SK-N-SH (cell line): Measurements from ENCODE around the gene SPATA21.

Experiments used
- FOXM1 ChIP-seq: IDR thresholded peaks from 2 replicates; pipeline ENCODE4 v1.4.0; 2012; ENCODE audit warnings: low read depth, mild to moderate bottlenecking
- GATA2 ChIP-seq: sonication (generic); formaldehyde crosslinking; IDR thresholded peaks from 2 replicates; pipeline ENCODE4 v1.5.0; 2020; ENCODE audit warnings: mild to moderate bottlenecking, missing genetic modification reagents
- NRF1 ChIP-seq: IDR thresholded peaks from 2 replicates; pipeline ENCODE4 v1.6.1; 2012; ENCODE audit warnings: low read depth, mild to moderate bottlenecking, low read length
- RAD21 ChIP-seq: IDR thresholded peaks from 2 replicates; pipeline ENCODE4 v1.6.1; 2012; ENCODE audit warnings: mild to moderate bottlenecking, low read length
- SIN3A ChIP-seq: IDR thresholded peaks from 2 replicates; pipeline ENCODE4 v1.6.1; 2012; ENCODE audit warnings: low read depth, mild to moderate bottlenecking, low read length, moderate library complexity, borderline replicate concordance
- TAF1 ChIP-seq: IDR thresholded peaks from 2 replicates; pipeline ENCODE4 v1.6.1; 2012; ENCODE audit warnings: low read depth, mild to moderate bottlenecking, low read length, moderate library complexity, borderline replicate concordance
- TF ChIP-seq, protein P1 (sequence below): fragments of 200-600 bp; sonication (generic); IDR thresholded peaks from 2 replicates; pipeline ENCODE4 v1.6.1; 2017; ENCODE audit warnings: antibody characterized with exemption, mild to moderate bottlenecking, moderate library complexity

DNA sequence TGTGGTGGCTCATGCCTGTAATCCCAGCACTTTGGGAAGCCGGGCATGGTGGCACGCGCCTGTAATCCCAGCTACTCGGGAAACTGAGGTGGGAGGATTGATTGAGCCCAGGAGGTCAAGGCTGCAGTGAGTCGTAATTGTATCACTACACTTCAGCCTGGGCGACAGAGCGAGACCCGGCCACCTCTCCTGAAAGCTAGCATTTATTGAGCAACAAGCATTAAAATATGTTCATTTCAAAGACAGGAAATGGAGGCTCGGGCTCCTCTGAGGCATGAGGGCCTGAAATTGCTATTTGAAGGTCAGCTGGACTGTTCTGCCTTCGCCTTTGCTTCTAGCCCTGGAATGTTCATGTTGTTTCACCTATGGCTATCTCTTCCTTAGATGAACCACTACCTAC is 34.5 kb downstream of the SPATA21 start:
- TF ChIP-seq, protein P1, sequence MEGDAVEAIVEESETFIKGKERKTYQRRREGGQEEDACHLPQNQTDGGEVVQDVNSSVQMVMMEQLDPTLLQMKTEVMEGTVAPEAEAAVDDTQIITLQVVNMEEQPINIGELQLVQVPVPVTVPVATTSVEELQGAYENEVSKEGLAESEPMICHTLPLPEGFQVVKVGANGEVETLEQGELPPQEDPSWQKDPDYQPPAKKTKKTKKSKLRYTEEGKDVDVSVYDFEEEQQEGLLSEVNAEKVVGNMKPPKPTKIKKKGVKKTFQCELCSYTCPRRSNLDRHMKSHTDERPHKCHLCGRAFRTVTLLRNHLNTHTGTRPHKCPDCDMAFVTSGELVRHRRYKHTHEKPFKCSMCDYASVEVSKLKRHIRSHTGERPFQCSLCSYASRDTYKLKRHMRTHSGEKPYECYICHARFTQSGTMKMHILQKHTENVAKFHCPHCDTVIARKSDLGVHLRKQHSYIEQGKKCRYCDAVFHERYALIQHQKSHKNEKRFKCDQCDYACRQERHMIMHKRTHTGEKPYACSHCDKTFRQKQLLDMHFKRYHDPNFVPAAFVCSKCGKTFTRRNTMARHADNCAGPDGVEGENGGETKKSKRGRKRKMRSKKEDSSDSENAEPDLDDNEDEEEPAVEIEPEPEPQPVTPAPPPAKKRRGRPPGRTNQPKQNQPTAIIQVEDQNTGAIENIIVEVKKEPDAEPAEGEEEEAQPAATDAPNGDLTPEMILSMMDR = no peak
- TF ChIP-seq NRF1 (no peak), RAD21 (no peak), TAF1 (no peak), SIN3A (no peak), FOXM1 (no peak), GATA2 (CRISPR knock-in tag) (no peak)
